A172 (cell line): Measurements from ENCODE around the gene FAM13B. TPM values are rescaled to one million over a fixed set of nuclear protein-coding genes. Genes with fewer than 3 reads are reported as not detected.
"Not testable (repeated sequence)": the region's sequence is repeated elsewhere in the genome, so short reads cannot be mapped to it uniquely, and the experiment has no call there.

Source experiments
- DNase-seq: peaks from one replicate; pipeline ENCODE4 v3.0.0-alpha.2; 2015; ENCODE audit warnings: low spot score
- total RNA-seq: library from RNA; depleted of rRNA; stranded (reverse); fragments of >200 nt; shearing (Covaris generic); gene quantifications from 2 replicates; pipeline ENCODE4 v1.2.3, GENCODE V29; 2014

FAM13B gene
- total RNA-seq, 1 experiment from 2014 or later: 21.5 TPM

GRCh38 chr5:137975208-137975607 is 57.7 kb downstream of the FAM13B start:
- no peak for DNase-seq

DNA sequence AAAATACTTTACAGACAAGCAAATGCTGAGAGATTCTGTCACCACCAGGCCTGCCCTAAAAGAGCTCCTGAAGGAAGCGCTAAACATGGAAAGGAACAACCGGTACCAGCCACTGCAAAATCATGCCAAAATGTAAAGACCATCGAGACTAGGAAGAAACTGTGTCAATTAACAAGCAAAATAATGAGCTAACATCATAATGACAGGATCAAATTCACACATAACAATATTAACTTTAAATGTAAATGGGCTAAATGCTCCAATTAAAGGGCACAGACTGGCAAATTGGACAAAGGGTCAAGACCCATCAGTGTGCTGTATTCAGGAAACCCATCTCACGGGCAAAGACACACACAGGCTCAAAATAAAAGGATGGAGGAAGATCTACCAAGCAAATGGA is 62.5 kb downstream of the FAM13B start:
- not testable (repeated sequence) for DNase-seq

GRCh38 chr5:137960819-137961218 is 72.1 kb downstream of the FAM13B start:
- DNase-seq: no peak

DNA sequence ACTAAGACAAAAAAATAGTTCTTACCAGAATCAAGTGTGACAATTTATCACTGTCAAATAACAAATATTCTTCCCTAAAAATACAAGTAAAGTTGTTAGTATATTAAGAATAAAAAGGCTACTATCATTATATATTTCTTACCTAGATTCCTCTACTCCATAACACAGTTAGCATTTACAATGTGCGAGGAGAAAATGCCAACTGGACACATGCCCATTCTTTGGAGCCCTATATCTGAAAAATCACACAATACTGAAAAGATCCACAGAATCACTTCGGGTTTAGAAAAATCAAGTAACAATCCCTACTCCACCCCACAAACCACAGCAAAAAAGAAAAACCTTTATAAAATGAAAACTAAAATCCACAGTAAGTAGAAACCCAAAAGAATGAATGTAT is 72.7 kb downstream of the FAM13B start:
- DNase-seq: no peak

GRCh38 chr5:137959488-137959887 is 73.4 kb downstream of the FAM13B start:
- no peak for DNase-seq

DNA sequence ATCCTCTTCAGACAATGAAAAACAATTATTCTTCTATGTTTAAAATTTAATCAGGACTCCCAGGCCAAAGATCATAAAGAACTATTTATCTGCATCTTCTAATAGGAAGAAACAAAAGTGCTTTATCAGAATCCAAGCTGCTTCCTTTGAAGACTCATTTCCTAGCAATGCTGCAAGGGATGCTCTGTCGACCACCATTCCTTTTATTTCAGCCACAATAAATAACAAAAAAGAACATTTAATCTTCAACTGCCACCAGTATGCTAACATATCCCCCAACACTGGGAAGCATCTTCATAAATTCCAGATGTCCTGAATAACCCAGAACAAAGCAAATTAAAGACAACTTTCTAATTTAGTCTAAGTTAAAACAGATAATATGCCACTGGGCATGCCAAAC is 74.9 kb downstream of the FAM13B start:
- no peak for DNase-seq

- peak; percentile 84 for DNase-seq
Measured at GRCh38 chr5:137954131-137954879, 78.6 kb downstream of the FAM13B start.

DNA sequence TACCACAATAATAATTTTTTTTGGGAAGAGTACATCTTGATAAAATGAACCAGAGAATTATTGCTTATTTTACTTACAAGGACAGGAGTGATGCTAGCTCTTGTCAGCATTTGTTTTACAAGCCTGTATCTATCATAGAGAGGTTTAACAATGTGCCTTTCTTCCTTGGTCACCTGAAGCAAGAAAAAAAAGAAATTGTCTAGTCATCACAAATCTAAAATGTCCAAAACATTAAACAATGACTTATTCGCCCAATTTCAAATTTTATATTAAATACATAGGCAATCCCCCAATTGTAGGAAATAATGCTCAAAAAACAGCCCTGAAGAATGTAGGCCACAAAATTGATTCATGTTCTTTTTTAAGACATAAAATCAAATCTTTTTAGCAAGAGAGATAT is 87.1 kb downstream of the FAM13B start:
- DNase-seq: no peak

DNA sequence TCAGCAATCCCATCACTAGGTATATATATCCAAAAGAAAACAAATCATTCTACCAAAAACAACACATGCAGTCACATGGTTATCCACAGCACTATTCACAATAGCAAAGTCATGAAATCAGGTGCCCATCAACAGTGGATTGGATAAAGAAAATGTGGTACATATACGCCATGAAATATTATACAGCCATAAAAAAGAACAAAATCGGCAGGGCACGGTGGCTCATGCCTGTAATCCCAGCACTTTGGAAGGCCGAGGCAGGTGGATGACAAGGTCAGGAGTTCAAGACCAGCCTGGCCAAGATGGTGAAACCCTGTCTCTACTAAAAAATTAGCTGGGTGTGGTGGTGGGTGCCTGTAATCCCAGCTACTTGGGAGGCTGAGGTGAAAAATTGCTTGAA is 88.6 kb downstream of the FAM13B start:
- not testable (repeated sequence) for DNase-seq

GRCh38 chr5:137939331-137939730 is 93.5 kb downstream of the FAM13B start:
- DNase-seq: no peak

DNA sequence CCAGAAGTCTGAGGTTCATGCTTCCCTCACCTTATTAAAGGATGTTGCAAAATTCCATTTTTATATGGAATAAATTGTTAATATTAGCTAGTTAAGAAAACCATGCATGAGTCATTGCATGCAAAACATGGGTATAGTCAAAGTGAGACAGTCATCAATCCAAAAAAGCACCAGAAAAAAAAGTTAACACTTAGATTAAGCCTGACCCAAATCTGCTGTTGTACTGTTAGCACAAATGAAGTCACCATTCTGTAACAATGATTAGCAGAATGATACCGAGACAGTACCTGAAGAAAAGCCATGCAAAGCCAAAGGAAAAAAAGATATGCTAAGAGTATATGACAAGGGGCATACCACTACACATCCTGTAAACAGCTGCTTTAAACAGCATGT is 94.1 kb downstream of the FAM13B start:
- DNase-seq: no peak

- DNase-seq: no peak
Measured at GRCh38 chr5:137937994-137938750, 94.7 kb downstream of the FAM13B start.

- no peak for DNase-seq
Measured at GRCh38 chr5:137935694-137936093, 97.2 kb downstream of the FAM13B start.

DNA sequence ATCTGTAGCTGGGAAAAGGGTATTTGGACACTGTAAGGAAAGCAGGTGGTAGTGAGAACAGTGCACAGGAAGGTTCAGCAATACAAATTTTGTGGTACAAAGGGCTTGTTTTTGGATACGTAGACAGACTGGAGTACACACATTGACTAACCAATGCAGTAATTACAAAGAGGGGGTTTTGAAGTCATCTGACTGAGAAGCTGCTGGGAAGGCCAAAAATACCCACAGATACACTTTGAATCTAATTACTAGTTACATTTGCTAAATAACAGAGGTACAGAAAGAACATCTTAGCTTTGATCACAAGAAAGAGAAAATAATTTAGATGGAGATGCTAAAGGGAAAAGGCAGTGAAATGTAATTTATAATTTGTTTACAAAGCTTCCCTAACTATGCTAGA is 97.7 kb downstream of the FAM13B start:
- DNase-seq: no peak

- DNase-seq: peak; percentile 33
Measured at GRCh38 chr5:137933491-137933911, 99.4 kb downstream of the FAM13B start.

DNA sequence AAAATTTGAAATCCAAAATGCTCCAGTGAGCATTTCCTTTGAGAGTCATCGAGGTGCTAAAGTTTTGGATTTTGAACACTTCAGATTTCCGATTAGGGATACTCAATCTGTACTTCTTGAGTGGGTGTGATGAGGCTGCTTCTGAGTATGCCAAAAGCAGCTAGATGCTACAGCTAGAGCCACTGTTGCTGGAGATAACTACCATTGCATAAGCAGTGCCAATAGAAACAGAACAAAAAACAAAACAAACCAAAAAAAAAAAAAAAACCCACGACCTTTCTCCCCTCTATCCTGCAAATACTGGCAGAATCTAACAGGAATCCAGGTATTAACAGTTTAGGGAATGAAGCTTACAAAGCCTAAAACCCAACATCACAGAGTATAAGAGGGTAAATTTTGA is 100.1 kb downstream of the FAM13B start:
- no peak for DNase-seq

- no peak for DNase-seq
Measured at GRCh38 chr5:137923856-137924255, 109.0 kb downstream of the FAM13B start.

- peak; percentile 68 for DNase-seq
Measured at GRCh38 chr5:137921931-137922330, 110.9 kb downstream of the FAM13B start.

DNA sequence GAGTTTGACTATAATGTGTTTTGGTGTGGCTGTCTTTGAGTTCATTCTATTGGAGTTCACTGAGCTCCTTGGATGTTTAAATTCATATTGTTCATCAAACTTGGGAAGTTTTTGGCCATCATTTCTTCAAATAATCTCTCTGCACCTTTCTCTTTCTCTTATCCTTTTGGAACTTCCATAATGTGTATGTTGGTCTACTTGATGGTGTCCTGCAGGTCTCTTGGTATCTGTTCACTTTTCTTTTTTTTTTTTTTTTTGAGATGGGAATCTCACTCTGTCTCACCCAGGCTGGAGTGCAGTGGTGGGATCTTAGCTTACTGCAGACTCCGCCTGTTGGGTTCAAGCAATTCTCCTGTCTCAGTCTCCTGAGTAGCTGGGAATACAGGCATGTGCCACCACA is 116.0 kb downstream of the FAM13B start:
- no peak for DNase-seq

DNA sequence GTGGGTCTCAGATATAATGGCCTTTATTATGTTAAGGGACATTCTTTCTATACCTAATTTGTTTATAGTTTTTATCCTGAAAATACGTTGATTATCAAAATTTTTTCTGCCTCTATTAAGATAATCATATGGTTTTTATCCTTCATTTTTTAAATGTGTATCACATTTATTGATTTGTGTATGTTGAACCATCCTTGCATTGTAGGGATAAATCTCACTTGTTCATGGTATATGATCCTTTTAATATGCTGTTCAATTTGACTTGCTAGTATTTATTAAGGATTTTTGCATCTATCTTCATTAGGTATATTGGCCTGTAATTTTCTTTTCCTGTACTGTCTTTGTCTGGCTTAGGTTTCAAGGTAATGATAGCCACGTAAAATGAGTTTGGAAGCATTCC is 118.1 kb downstream of the FAM13B start:
- DNase-seq: no peak

DNA sequence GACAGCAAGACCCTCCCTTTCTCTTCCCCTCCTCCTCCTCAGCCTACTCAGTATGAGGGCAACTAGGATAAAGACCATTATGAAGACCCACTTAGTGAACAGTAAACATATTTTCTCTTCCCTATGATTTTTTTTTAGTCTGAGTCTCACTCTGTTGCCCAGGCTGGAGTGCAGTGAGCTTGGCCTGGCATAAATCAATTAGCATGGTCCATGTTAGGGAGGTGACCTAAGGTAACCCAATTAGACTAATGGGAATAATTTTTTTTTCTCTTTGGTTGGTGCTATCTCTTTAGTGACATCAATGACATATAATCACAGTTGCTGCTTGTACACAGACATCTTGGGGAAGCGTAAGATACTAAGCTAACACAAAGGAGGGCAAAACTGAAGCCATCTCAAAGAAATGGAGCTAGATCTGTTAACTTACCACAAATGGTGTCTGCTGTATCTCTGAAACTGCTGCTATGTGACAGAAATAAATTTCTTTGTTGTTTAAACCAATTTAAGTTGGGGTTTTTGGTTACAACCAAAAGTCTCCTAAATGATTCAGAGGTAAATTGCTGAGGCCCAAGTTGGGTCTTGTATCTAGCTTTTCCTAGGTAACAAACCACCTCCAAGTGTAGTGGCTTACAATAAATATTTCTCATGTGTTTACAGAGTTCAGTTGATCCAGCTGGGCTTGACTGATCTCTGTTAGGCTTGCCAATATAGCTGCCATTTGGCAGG is 130.3 kb downstream of the FAM13B start:
- no peak for DNase-seq

- DNase-seq: no peak
Measured at GRCh38 chr5:137901011-137901817, 131.7 kb downstream of the FAM13B start.
